ENCODE measurements around the gene OPCML. TPM values are rescaled to one million over a fixed set of nuclear protein-coding genes. Genes with fewer than 3 reads are reported as not detected.

OPCML gene
- total RNA-seq, 1 donor from 2014 or later, result 4.6 TPM

GRCh38 chr11:133500435-133500834, 31.9 kb downstream of the OPCML start:
- Mint-ChIP-seq H3K27ac (no peak overlapping the region), H3K27me3 (peaks cover 38% of the 10 kb centered on the region), H3K4me3 (no peak overlapping the region), H3K9me3 (no peaks in the 10 kb centered on the region), H3K4me1 (ENCODE audit: unreplicated experiment) (peaks cover 6% of the 10 kb centered on the region), H3K36me3 (no peaks in the 10 kb centered on the region)
- no peak for TF ChIP-seq CTCF (conservative IDR thresholded peaks at IDR 0.05)
- DNase-seq (ENCODE audit: extremely low spot score, unreplicated experiment), result no peak

GRCh38 chr11:133498969-133499368, 33.3 kb downstream of the OPCML start:
- no peak overlapping the region for H3K4me3 Mint-ChIP-seq
- peaks cover 27% of the 10 kb centered on the region for H3K27me3 Mint-ChIP-seq
- no peak overlapping the region for H3K27ac Mint-ChIP-seq
- H3K4me1 Mint-ChIP-seq (ENCODE audit: unreplicated experiment), result peaks cover under 1% of the 10 kb centered on the region
- DNase-seq (ENCODE audit: extremely low spot score, unreplicated experiment), result no peak
- no peak for TF ChIP-seq CTCF (conservative IDR thresholded peaks at IDR 0.05)
- no peaks in the 10 kb centered on the region for H3K9me3 Mint-ChIP-seq
- no peaks in the 10 kb centered on the region for H3K36me3 Mint-ChIP-seq

DNA sequence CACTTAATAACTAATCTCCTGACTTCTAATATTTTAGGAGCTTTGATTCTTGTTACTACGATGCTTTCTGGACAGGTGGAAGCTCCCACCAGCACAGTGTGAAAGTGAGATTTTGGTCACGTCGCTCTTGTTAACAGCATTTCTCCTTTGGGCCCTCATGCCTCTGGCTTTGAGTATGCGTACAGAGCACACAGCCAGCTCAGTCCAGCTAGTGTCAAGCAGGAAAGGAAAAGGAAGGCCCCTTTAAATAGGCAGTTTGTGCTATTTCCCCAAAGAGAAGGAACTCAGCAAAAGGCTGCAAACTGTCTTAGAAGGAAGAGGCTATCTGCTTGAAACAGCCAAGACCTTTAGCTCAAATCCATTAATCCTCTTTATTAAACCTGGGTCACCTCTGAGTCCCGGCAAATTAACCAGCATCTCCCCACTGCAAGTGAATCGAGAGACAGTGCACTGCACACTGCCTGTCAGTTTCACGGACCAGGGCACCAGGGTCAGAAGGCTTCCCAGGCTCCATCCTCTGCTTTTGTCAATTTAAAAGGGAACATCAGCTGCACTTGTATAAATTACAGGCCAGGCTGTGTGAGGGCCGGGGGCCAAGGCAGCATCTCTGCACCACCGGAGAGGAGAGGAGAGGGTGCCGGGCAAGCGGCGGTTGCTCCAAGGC, 34.7 kb downstream of the OPCML start:
- no peak for TF ChIP-seq CTCF (conservative IDR thresholded peaks at IDR 0.05)
- H3K27ac Mint-ChIP-seq, result no peak overlapping the region
- no peak overlapping the region for H3K4me3 Mint-ChIP-seq

GRCh38 chr11:133492895-133493294, 39.4 kb downstream of the OPCML start:
- H3K4me1 Mint-ChIP-seq (ENCODE audit: unreplicated experiment), result no peaks in the 10 kb centered on the region
- no peak for TF ChIP-seq CTCF (conservative IDR thresholded peaks at IDR 0.05)
- DNase-seq (ENCODE audit: extremely low spot score, unreplicated experiment), result no peak
- H3K9me3 Mint-ChIP-seq, result no peaks in the 10 kb centered on the region
- no peaks in the 10 kb centered on the region for H3K36me3 Mint-ChIP-seq
- H3K27me3 Mint-ChIP-seq, result peaks cover 8% of the 10 kb centered on the region
- no peak overlapping the region for H3K27ac Mint-ChIP-seq
- H3K4me3 Mint-ChIP-seq, result no peak overlapping the region

More for the DNA sequence above, 34.7 kb downstream of the OPCML start:
- no peaks in the 10 kb centered on the region for H3K9me3 Mint-ChIP-seq
- no peaks in the 10 kb centered on the region for H3K4me1 Mint-ChIP-seq (ENCODE audit: unreplicated experiment)
- H3K36me3 Mint-ChIP-seq, result no peaks in the 10 kb centered on the region
- H3K27me3 Mint-ChIP-seq, result peaks cover 16% of the 10 kb centered on the region
- no peak for DNase-seq (ENCODE audit: extremely low spot score, unreplicated experiment)

DNA sequence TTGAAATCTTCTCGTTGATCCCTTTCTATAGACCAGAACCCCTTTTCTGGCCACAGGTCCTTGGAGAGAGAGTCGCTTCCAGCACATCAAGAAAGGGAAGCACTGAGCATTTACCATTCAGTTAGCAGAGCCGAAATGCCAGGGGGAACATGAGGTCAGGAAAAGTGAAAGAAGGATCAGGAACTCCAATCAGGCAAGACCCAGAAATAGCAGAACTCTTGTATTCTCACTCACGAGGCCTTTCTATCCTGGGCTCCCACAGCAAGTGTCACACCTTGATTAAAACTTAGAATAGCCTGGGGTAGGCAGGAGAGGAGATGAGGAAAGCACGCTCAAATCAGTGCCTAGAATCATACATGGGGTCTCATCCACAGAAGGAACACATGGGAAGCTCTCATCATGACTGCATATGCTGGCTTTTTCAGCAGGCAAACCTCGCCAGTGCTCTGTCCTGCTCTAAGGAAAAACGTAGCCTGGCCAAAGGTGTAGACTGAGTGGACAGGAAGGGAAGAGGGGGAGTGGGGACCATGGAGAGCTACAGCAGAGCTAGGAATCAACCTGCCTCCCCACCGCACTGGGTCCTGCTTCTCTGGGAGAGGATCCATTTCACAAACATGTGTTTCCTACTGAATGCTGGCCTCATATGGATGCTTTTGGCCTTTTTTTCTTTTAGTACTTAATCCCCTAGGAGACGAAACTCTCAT, 40.5 kb downstream of the OPCML start:
- Mint-ChIP-seq H3K4me1 (ENCODE audit: unreplicated experiment) (no peaks in the 10 kb centered on the region), H3K4me3 (no peak overlapping the region), H3K27me3 (peaks cover 12% of the 10 kb centered on the region), H3K9me3 (no peaks in the 10 kb centered on the region), H3K27ac (no peak overlapping the region), H3K36me3 (no peaks in the 10 kb centered on the region)
- no peak for DNase-seq (ENCODE audit: extremely low spot score, unreplicated experiment)
- TF ChIP-seq CTCF (conservative IDR thresholded peaks at IDR 0.05), result no peak

All from type B pancreatic cell (in vitro differentiated cells).